ENCODE measurements around the gene FASLG. TPM values are rescaled to one million over a fixed set of nuclear protein-coding genes. Genes with fewer than 3 reads are reported as not detected.

Gene FASLG
- total RNA-seq, 1 donor from 2014 or later: 1.3 TPM

GRCh38 chr1:172638885-172639831 lies 19.7 kb upstream of the FASLG start:
- DNase-seq (no peak), ATAC-seq (peak; percentile 24)
- TF ChIP-seq CTCF (IDR thresholded peaks at IDR 0.05): no peak
- H3K9me3 ChIP-seq: no peaks in the 10 kb centered on the region
- no peak overlapping the region for H3K4me3 ChIP-seq
- no peaks in the 10 kb centered on the region for H3K36me3 ChIP-seq
- intact Hi-C loops (cut with DNase I): no loop called here
- no peaks in the 10 kb centered on the region for H3K27me3 ChIP-seq
- no peaks in the 10 kb centered on the region for H3K4me1 ChIP-seq
- no peak overlapping the region for H3K27ac ChIP-seq

GRCh38 chr1:172640111-172640510 lies 18.8 kb upstream of the FASLG start:
- H3K27ac ChIP-seq: no peak overlapping the region
- no peak for ATAC-seq

GRCh38 chr1:172641492-172641891 lies 17.4 kb upstream of the FASLG start:
- no peaks in the 10 kb centered on the region for H3K36me3 ChIP-seq
- ATAC-seq (no peak), DNase-seq (no peak)
- no peaks in the 10 kb centered on the region for H3K4me1 ChIP-seq
- no peak overlapping the region for H3K4me3 ChIP-seq
- intact Hi-C loops (cut with DNase I): no loop called here
- H3K9me3 ChIP-seq: no peaks in the 10 kb centered on the region
- H3K27ac ChIP-seq: no peak overlapping the region
- TF ChIP-seq CTCF (IDR thresholded peaks at IDR 0.05): no peak
- H3K27me3 ChIP-seq: no peaks in the 10 kb centered on the region

More at GRCh38 chr1:172640111-172640510, 18.8 kb upstream of the FASLG start:
- intact Hi-C loops (cut with DNase I): no loop called here
- no peak overlapping the region for H3K4me3 ChIP-seq
- no peaks in the 10 kb centered on the region for H3K9me3 ChIP-seq
- DNase-seq: no peak
- no peaks in the 10 kb centered on the region for H3K4me1 ChIP-seq
- no peaks in the 10 kb centered on the region for H3K36me3 ChIP-seq
- H3K27me3 ChIP-seq: no peaks in the 10 kb centered on the region
- no peak for TF ChIP-seq CTCF (IDR thresholded peaks at IDR 0.05)

- no peak for ATAC-seq
- H3K4me1 ChIP-seq: no peaks in the 10 kb centered on the region
Measured at GRCh38 chr1:172642970-172643369, 15.9 kb upstream of the FASLG start.

GRCh38 chr1:172646653-172647052 lies 12.2 kb upstream of the FASLG start:
- Histone ChIP-seq H3K27ac (no peak overlapping the region), H3K36me3 (no peaks in the 10 kb centered on the region), H3K9me3 (no peaks in the 10 kb centered on the region), H3K27me3 (no peaks in the 10 kb centered on the region), H3K4me3 (no peak overlapping the region), H3K4me1 (no peaks in the 10 kb centered on the region)
- ATAC-seq: no peak
- TF ChIP-seq CTCF (IDR thresholded peaks at IDR 0.05): no peak
- intact Hi-C loops (cut with DNase I): no loop called here
- no peak for DNase-seq

More at GRCh38 chr1:172642970-172643369, 15.9 kb upstream of the FASLG start:
- Histone ChIP-seq H3K4me3 (no peak overlapping the region), H3K27ac (no peak overlapping the region), H3K36me3 (no peaks in the 10 kb centered on the region), H3K27me3 (no peaks in the 10 kb centered on the region), H3K9me3 (no peaks in the 10 kb centered on the region)
- DNase-seq: no peak
- intact Hi-C loops (cut with DNase I): no loop called here
- TF ChIP-seq CTCF (IDR thresholded peaks at IDR 0.05): no peak

Measured in upper lobe of right lung (tissue), 1 donor.